Osteoblast (primary cell): ENCODE data around the gene CABP1. TPM values are rescaled to one million over a fixed set of nuclear protein-coding genes. Genes with fewer than 3 reads are reported as not detected.

Experiments used
- DNase-seq: peaks from one replicate; pipeline ENCODE4 v3.0.0; 2011; ENCODE audit warnings: low spot score, mixed read lengths; ENCODE audit not compliant: insufficient read length; ENCODE audit errors: missing footprints
- H2AFZ ChIP-seq: 2 replicates; pipeline ENCODE4 v1.6.0; 2011; ENCODE audit warnings: mild to moderate bottlenecking, low read length
- H3K27ac ChIP-seq: 2 replicates; pipeline ENCODE4 v1.5.1; 2011; ENCODE audit warnings: mild to moderate bottlenecking, low read depth, low read length, moderate library complexity
- H3K27me3 ChIP-seq: 2 replicates; pipeline ENCODE4 v1.6.0; 2012; ENCODE audit warnings: mild to moderate bottlenecking, control low read depth, inconsistent platforms, low read length, moderate library complexity; ENCODE audit not compliant: insufficient read depth
- H3K36me3 ChIP-seq: 2 replicates; pipeline ENCODE4 v1.5.1; 2011; ENCODE audit warnings: mild to moderate bottlenecking, low read length, control low read depth, moderate library complexity; ENCODE audit not compliant: insufficient read depth
- H3K4me1 ChIP-seq: 2 replicates; pipeline ENCODE4 v1.5.1; 2011; ENCODE audit warnings: mild to moderate bottlenecking, low read length, control low read depth, moderate library complexity; ENCODE audit not compliant: insufficient read depth
- H3K4me2 ChIP-seq: 2 replicates; pipeline ENCODE4 v1.6.0; 2011; ENCODE audit warnings: mild to moderate bottlenecking, low read length; ENCODE audit not compliant: insufficient read depth
- H3K4me3 ChIP-seq: fragments of 200-600 bp; sonication (generic); 3 replicates; pipeline ENCODE4 v1.5.1; 2012; ENCODE audit warnings: mild to moderate bottlenecking, low read length, inconsistent platforms; ENCODE audit not compliant: insufficient read depth
- H3K79me2 ChIP-seq: 2 replicates; pipeline ENCODE4 v1.6.0; 2012; ENCODE audit warnings: mild to moderate bottlenecking, low read length, control low read depth, inconsistent platforms; ENCODE audit not compliant: insufficient read depth
- H3K9me3 ChIP-seq: 2 replicates; pipeline ENCODE4 v1.5.1; 2011; ENCODE audit warnings: low read depth, low read length, control low read depth
- H4K20me1 ChIP-seq: 2 replicates; pipeline ENCODE4 v1.6.0; 2012; ENCODE audit warnings: mild to moderate bottlenecking, low read length, control low read depth; ENCODE audit not compliant: insufficient read depth
- total RNA-seq: library from RNA; depleted of rRNA; stranded (reverse); fragments of >200 nt; gene quantifications from 2 replicates; pipeline ENCODE4 v1.2.3, GENCODE V29; 2012
- TF ChIP-seq, protein P1 (sequence below): IDR thresholded peaks from 2 replicates; pipeline ENCODE4 v1.5.1; 2011; ENCODE audit warnings: mild to moderate bottlenecking, low read depth, low read length, moderate library complexity; ENCODE audit errors: extremely low read depth

The CABP1 gene
- total RNA-seq, 1 donor: not detected

DNA sequence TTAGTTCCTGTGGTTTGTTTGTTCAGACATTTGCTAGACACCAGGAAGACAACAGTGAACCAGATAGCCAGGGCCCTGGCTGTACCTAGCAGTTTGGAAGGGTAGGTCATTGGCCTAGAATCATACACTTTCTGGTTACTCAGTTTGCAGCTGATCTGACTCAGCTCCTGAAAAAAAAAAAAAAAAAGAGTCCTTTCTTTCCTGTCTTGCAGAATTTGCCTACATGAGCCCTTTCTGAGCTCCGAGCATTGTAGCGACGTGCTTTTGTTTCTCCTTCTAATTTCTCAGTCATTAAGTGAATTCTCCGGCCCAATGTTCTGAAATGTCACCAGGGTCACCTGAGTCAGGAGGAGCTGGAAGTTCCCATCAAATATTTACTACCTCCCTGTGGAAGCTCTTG lies 2.4 kb downstream of the CABP1 start:
- H3K4me2 ChIP-seq: no peak overlapping the region
- TF ChIP-seq, protein P1, sequence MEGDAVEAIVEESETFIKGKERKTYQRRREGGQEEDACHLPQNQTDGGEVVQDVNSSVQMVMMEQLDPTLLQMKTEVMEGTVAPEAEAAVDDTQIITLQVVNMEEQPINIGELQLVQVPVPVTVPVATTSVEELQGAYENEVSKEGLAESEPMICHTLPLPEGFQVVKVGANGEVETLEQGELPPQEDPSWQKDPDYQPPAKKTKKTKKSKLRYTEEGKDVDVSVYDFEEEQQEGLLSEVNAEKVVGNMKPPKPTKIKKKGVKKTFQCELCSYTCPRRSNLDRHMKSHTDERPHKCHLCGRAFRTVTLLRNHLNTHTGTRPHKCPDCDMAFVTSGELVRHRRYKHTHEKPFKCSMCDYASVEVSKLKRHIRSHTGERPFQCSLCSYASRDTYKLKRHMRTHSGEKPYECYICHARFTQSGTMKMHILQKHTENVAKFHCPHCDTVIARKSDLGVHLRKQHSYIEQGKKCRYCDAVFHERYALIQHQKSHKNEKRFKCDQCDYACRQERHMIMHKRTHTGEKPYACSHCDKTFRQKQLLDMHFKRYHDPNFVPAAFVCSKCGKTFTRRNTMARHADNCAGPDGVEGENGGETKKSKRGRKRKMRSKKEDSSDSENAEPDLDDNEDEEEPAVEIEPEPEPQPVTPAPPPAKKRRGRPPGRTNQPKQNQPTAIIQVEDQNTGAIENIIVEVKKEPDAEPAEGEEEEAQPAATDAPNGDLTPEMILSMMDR: no peak
- no peaks in the 10 kb centered on the region for H3K4me1 ChIP-seq
- no peak overlapping the region for H2AFZ ChIP-seq
- peaks cover 61% of the 10 kb centered on the region for H3K27me3 ChIP-seq
- H3K79me2 ChIP-seq: no peaks in the 10 kb centered on the region
- H3K4me3 ChIP-seq: no peak overlapping the region
- no peaks in the 10 kb centered on the region for H3K36me3 ChIP-seq
- H4K20me1 ChIP-seq: peaks cover 9% of the 10 kb centered on the region
- no peaks in the 10 kb centered on the region for H3K9me3 ChIP-seq
- DNase-seq: no peak
- H3K27ac ChIP-seq: no peak overlapping the region

DNA sequence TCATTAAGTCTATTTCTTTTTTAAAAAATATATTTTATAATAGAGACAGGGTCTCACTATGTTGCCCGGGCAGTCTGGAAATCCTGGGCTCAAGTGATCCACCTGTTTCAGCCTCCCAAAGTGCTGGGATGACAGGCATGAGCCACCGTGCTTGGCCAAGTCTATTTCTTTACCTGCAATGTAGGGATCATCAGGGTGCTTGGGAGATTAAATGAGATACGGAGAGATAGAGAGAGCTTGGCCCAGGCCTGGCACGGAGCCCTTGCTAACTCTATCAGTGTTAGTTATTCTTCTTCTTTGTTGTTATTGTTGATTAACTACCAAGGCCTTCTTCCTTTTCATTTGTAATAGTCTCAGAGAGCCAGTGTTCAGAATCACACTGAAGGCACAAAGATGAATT lies 3.1 kb downstream of the CABP1 start:
- H3K27me3 ChIP-seq: peaks cover 61% of the 10 kb centered on the region
- H3K4me3 ChIP-seq: no peak overlapping the region
- DNase-seq: no peak
- H3K79me2 ChIP-seq: no peaks in the 10 kb centered on the region
- H3K9me3 ChIP-seq: no peaks in the 10 kb centered on the region
- H3K36me3 ChIP-seq: no peaks in the 10 kb centered on the region
- no peak overlapping the region for H3K4me2 ChIP-seq
- peaks cover 9% of the 10 kb centered on the region for H4K20me1 ChIP-seq
- TF ChIP-seq, protein P1: no peak
- H3K27ac ChIP-seq: no peak overlapping the region
- H3K4me1 ChIP-seq: no peaks in the 10 kb centered on the region
- no peak overlapping the region for H2AFZ ChIP-seq

DNA sequence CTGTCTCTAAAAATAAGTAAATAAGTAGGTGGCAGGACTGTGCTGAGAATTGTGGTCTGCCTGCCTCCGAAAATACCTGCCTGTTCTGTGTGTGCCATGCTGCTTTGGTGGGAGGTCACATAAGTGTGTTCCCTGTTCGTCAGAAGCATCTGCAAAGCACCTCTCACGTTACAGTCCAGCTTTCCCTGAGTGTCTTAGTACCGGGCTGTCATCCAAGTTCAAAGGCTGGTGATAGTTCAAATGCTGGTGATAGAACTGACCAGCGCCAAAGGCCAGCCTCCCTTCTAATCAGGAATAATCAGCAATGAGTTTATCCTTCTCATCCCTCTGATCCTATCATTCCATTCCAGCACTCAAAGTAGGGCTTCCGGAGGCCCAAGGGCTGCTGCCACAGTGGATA lies 5.6 kb downstream of the CABP1 start:
- no peak for DNase-seq
- Histone ChIP-seq H3K36me3 (no peaks in the 10 kb centered on the region), H3K4me3 (no peak overlapping the region), H3K79me2 (no peaks in the 10 kb centered on the region), H4K20me1 (peaks cover 9% of the 10 kb centered on the region), H2AFZ (no peak overlapping the region), H3K4me1 (peaks cover 9% of the 10 kb centered on the region), H3K9me3 (no peaks in the 10 kb centered on the region), H3K27ac (no peak overlapping the region), H3K4me2 (no peak overlapping the region), H3K27me3 (peaks cover 68% of the 10 kb centered on the region)
- TF ChIP-seq, protein P1: no peak

DNA sequence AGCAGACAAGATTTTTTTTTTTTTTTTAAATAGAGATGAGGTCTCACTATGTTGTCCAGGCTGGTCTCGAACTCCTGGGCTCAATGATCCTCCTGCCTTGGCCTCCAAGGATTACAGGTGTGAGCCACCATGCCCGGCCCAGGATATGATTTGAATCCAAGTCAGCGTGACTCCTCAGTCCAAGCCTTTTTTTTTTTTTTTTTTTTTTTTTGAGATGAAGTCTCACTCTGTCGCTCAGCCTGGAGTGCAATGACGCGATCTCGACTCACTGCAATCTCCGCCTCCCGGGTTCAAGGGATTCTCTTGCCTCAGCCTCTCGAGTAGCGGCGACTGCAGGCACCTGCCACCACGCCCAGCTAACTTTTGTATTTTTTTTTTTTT lies 6.9 kb downstream of the CABP1 start:
- Histone ChIP-seq H3K4me2 (no peak overlapping the region), H3K4me1 (peaks cover 9% of the 10 kb centered on the region), H3K27ac (no peak overlapping the region), H3K9me3 (no peaks in the 10 kb centered on the region), H2AFZ (no peak overlapping the region), H3K79me2 (no peaks in the 10 kb centered on the region), H4K20me1 (no peaks in the 10 kb centered on the region), H3K4me3 (no peak overlapping the region), H3K27me3 (peaks cover 66% of the 10 kb centered on the region), H3K36me3 (no peaks in the 10 kb centered on the region)
- TF ChIP-seq, protein P1: no peak
- no peak for DNase-seq
